HepG2 (cell line): ENCODE measurements around the gene LAMA5. TPM values are rescaled to one million over a fixed set of nuclear protein-coding genes. Genes with fewer than 3 reads are reported as not detected.

ENCODE experiments used
- CAMTA2 ChIP-seq: sonication (generic); formaldehyde crosslinking; IDR thresholded peaks from 2 replicates; pipeline ENCODE4 v1.4.0; 2020; ENCODE audit warnings: mild to moderate bottlenecking, missing genetic modification reagents, borderline replicate concordance
- E2F1 ChIP-seq: sonication (generic); formaldehyde crosslinking; IDR thresholded peaks from 2 replicates; pipeline ENCODE4 v1.5.0; 2020; ENCODE audit warnings: missing genetic modification reagents
- IRF1 ChIP-seq: sonication (generic); formaldehyde crosslinking; IDR thresholded peaks from 2 replicates; pipeline ENCODE4 v1.4.0; 2020; ENCODE audit warnings: low read depth, mild to moderate bottlenecking, missing genetic modification reagents
- RNF219 ChIP-seq: sonication (generic); formaldehyde crosslinking; IDR thresholded peaks from 2 replicates; pipeline ENCODE4 v1.5.0; 2020; ENCODE audit warnings: mild to moderate bottlenecking, missing genetic modification reagents
- SMARCE1 ChIP-seq: fragments of 450-650 bp; IDR thresholded peaks from 2 replicates; pipeline ENCODE4 v1.6.1; 2017; ENCODE audit warnings: borderline replicate concordance
- SNRNP70 ChIP-seq: fragments of 200-400 bp; formaldehyde crosslinking; IDR thresholded peaks from 2 replicates; pipeline ENCODE4 v1.6.1; 2017; ENCODE audit warnings: mild to moderate bottlenecking, low read depth, low read length, moderate library complexity
- SRSF1 ChIP-seq: fragments of 200-400 bp; formaldehyde crosslinking; optimal IDR thresholded peaks from 2 replicates; pipeline ENCODE3; 2017; ENCODE audit warnings: mild to moderate bottlenecking, low read depth, low read length, moderate library complexity
- ZBTB2 ChIP-seq: sonication (generic); formaldehyde crosslinking; IDR thresholded peaks from 2 replicates; pipeline ENCODE4 v1.8.0; 2022; ENCODE audit warnings: low read depth, missing genetic modification reagents
- ZFP36 ChIP-seq: fragments of 150-350 bp; IDR thresholded peaks from 2 replicates; pipeline ENCODE4 v1.6.1; 2018; ENCODE audit warnings: borderline replicate concordance, low read length, low read depth; ENCODE audit not compliant: partially characterized antibody
- ZNF205 ChIP-seq: IDR thresholded peaks from 2 replicates; pipeline ENCODE4 v1.6.1; 2018; ENCODE audit warnings: missing biosample characterization, missing genetic modification reagents
- ZNF407 ChIP-seq: sonication (generic); formaldehyde crosslinking; IDR thresholded peaks from one replicate; pipeline ENCODE4 v1.5.1; 2020; ENCODE audit warnings: mild to moderate bottlenecking, missing genetic modification reagents; ENCODE audit errors: not compliant biosample characterization
- ZNF589 ChIP-seq: sonication (generic); formaldehyde crosslinking; conservative IDR thresholded peaks from 2 replicates; pipeline ENCODE4 v1.8.0; 2022; ENCODE audit warnings: mild to moderate bottlenecking, moderate library complexity, missing genetic modification reagents
- ZNF709 ChIP-seq: sonication (generic); formaldehyde crosslinking; IDR thresholded peaks from 2 replicates; pipeline ENCODE4 v1.5.0; 2020; ENCODE audit warnings: mild to moderate bottlenecking, missing genetic modification reagents
- ZSCAN29 ChIP-seq: sonication (generic); formaldehyde crosslinking; conservative IDR thresholded peaks from 2 replicates; pipeline ENCODE4 v1.4.0; 2020; ENCODE audit warnings: mild to moderate bottlenecking, missing genetic modification reagents
- polyA plus RNA-seq, 8 experiments: library from polyadenylated mRNA; depleted of rRNA in 3 of 8; stranded (reverse) in 7 of 8; unstranded in 1 of 8; fragments of >200 nt; fragmentation: Illumina TruSeq in 4 of 8; extraction: Trizol in 4 of 8; gene quantifications; 2 replicates each; pipeline versions ENCODE4 v1.2.1 to v1.2.3, GENCODE V29; 2011 to 2016; ENCODE audit warnings: low read depth in 4 of 8, missing spikeins in 1 of 8, mixed read lengths in 1 of 8; ENCODE audit not compliant: insufficient read depth in 1 of 8
- total RNA-seq, 5 experiments: library from RNA; depleted of rRNA; stranded (reverse); fragments of >200 nt; fragmentation: Illumina TruSeq; extraction: Trizol; gene quantifications; 2 replicates each; pipeline ENCODE4 v1.2.3, GENCODE V29; 2016; ENCODE audit warnings: low read depth in 1 of 5

Gene LAMA5
- total and polyA plus RNA-seq, 2 of the 13 experiments (the other 11 are each of a cell fraction or from before 2014, with no cell fraction given), result 21.0 to 44.7 TPM

- no peak for TF ChIP-seq ZNF407 (CRISPR knock-in tag)
- TF ChIP-seq SMARCE1, result no peak
- no peak for TF ChIP-seq ZNF589 (CRISPR knock-in tag)
- TF ChIP-seq ZSCAN29 (CRISPR knock-in tag), result no peak
- no peak for TF ChIP-seq ZNF709 (CRISPR knock-in tag)
- TF ChIP-seq E2F1 (CRISPR knock-in tag), result no peak; the same call in 1 of the 2 replicates
- TF ChIP-seq ZNF205 (CRISPR knock-in tag), result no peak; the same call in 1 of the 2 replicates
- TF ChIP-seq RNF219, result no peak; the same call in 1 of the 2 replicates
- no peak for TF ChIP-seq IRF1 (CRISPR knock-in tag)
- no peak for TF ChIP-seq ZFP36
- TF ChIP-seq ZBTB2 (CRISPR knock-in tag), result peak; percentile 96
- no peak for TF ChIP-seq CAMTA2 (CRISPR knock-in tag)
- TF ChIP-seq SNRNP70, result no peak
- no peak for TF ChIP-seq SRSF1
Measured at GRCh38 chr20:62366370-62367135, 559 bp downstream of the LAMA5 start (continued).
